ENCODE data around the gene ASB5.

The ASB5 gene

DNA sequence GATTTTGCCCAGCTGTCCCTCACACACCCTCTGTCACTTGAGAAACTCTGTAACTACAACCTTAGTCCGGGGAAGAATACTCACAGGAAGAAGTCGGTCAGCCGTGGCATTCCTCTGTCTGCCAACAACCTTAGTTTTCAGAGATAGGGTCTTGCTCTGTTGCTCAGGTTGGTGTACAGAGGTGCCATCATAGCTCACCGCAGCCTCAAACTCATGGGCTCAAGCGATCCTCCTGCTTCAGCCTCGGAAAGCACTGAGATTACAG, 38.6 kb upstream of the ASB5 start:
- H3K9me3 ChIP-seq (ENCODE audit: severe bottlenecking), result no peaks in the 10 kb centered on the region
- TF ChIP-seq, protein P1, sequence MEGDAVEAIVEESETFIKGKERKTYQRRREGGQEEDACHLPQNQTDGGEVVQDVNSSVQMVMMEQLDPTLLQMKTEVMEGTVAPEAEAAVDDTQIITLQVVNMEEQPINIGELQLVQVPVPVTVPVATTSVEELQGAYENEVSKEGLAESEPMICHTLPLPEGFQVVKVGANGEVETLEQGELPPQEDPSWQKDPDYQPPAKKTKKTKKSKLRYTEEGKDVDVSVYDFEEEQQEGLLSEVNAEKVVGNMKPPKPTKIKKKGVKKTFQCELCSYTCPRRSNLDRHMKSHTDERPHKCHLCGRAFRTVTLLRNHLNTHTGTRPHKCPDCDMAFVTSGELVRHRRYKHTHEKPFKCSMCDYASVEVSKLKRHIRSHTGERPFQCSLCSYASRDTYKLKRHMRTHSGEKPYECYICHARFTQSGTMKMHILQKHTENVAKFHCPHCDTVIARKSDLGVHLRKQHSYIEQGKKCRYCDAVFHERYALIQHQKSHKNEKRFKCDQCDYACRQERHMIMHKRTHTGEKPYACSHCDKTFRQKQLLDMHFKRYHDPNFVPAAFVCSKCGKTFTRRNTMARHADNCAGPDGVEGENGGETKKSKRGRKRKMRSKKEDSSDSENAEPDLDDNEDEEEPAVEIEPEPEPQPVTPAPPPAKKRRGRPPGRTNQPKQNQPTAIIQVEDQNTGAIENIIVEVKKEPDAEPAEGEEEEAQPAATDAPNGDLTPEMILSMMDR (IDR thresholded peaks at IDR 0.05; ENCODE audit: low read depth, low read length), result no peak
- H3K36me3 ChIP-seq, result no peaks in the 10 kb centered on the region
- H3K4me3 ChIP-seq (ENCODE audit: low read depth, low read length), result no peak overlapping the region
- no peaks in the 10 kb centered on the region for H3K27me3 ChIP-seq (ENCODE audit: insufficient read depth, low read depth, severe bottlenecking)
- H3K27ac ChIP-seq, result no peak overlapping the region
- no peak for DNase-seq

DNA sequence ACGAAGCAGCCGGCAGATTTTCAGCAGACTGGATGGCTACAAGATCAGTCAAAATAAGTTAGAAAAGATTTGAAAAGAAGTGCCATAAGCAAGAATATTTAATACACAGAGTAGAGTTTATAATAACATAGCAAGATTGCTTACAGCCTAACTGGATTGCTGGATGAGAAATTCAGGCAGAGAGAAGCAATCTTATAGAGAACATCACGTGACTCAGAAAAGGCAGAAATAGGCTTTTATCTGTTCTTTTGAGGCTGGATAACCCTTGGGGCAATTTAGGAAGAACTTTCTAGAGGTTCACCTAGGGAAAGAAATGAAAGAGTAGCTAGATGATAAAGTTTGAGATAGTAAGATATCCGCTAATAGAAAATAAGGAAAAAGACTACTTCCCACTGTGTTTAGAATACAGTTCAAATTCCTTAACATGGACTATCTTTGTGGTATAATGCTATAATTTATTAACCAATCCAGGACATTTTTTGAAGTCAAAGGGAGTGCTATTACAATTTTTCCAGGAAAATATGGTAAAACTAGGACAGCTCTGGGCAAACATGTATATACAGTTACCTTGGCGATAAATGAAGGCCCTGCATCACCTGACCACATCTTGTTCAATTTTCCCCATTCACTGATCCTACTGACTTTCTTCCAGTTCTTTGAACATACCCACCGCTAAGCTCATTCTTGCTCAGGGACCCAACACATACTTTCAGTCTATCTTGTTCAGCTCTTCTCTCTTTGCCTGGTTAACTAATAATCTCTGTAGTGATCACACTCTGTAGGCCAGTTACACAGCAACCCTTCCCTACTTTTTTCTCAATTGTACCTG, 38.0 kb upstream of the ASB5 start:
- Histone ChIP-seq H3K4me3 (ENCODE audit: low read depth, low read length) (no peak overlapping the region), H3K9me3 (ENCODE audit: severe bottlenecking) (no peaks in the 10 kb centered on the region), H3K27me3 (ENCODE audit: insufficient read depth, low read depth, severe bottlenecking) (no peaks in the 10 kb centered on the region), H3K27ac (no peak overlapping the region), H3K36me3 (no peaks in the 10 kb centered on the region)
- TF ChIP-seq, protein P1 (IDR thresholded peaks at IDR 0.05; ENCODE audit: low read depth, low read length), result no peak
- no peak for DNase-seq

DNA sequence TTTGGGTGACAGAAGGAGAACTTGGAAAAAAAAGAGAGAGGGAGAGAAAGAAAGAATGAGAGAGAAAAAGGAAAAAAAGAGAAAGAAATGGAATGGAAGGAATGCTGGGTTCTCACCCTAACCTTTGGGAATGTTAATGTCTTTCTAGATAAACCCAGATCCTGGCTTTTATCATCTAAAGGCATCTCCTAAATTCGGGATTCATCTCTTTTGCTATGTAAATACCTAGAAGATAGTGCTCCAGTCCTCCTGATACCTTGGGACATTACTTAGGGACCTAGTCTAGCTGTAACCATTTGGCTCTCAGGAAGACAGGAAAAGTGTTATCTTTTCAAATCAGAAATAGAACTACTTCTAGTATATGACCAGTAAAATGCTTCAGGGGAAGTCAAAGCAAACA, 34.9 kb upstream of the ASB5 start:
- TF ChIP-seq, protein P1 (IDR thresholded peaks at IDR 0.05; ENCODE audit: low read depth, low read length), result no peak
- Histone ChIP-seq H3K9me3 (ENCODE audit: severe bottlenecking) (no peaks in the 10 kb centered on the region), H3K27me3 (ENCODE audit: insufficient read depth, low read depth, severe bottlenecking) (no peaks in the 10 kb centered on the region), H3K36me3 (no peaks in the 10 kb centered on the region), H3K4me3 (ENCODE audit: low read depth, low read length) (no peak overlapping the region), H3K27ac (no peak overlapping the region)
- no peak for DNase-seq

DNA sequence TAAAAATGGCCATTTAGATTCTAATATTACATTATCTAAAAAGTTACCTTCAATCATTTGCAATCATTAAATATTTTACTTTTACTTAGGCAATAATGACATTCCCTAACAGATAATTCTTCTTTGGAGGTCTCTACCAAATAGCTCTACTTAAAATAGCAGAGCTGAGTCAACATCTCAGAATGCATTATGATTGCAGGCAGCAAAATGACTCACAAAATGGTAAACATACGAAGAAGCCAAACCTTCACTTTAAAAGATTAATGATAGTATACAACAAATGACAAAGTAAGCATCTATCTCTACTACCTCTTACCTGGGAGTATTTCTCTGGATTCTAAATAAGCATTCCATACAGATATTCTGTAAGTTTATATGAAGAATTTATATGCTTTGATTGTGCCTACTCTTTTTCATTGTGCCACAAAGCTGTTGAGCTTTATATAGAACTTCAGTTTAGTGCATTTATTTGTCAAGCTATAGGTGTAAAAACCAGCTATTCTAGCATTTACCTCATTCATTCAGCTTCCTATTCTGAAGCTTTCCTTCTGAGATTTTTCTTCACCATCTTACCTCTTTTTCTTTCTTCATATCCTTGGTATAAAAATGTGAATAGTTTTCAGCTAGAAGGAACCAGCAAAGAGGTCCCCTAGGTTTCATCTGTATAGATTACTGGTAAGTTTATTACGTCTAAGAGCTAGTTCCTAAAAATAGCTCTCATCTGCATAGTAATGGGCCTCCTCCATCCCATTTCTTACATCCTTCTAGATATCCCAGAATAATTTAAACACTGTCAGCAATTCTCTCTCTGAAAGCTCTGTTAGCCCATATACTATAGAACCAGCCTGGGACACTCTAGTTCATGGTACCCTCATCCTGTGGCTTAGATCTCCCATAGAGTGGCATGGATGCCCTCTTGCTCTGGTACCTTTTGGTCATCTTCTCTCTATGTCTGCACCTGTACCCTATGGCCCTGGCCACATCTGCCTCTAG, 33.6 kb upstream of the ASB5 start:
- Histone ChIP-seq H3K9me3 (ENCODE audit: severe bottlenecking) (no peaks in the 10 kb centered on the region), H3K36me3 (no peaks in the 10 kb centered on the region), H3K27me3 (ENCODE audit: insufficient read depth, low read depth, severe bottlenecking) (no peaks in the 10 kb centered on the region), H3K4me3 (ENCODE audit: low read depth, low read length) (no peak overlapping the region), H3K27ac (no peak overlapping the region)
- DNase-seq, result no peak
- TF ChIP-seq, protein P1 (IDR thresholded peaks at IDR 0.05; ENCODE audit: low read depth, low read length), result no peak

DNA sequence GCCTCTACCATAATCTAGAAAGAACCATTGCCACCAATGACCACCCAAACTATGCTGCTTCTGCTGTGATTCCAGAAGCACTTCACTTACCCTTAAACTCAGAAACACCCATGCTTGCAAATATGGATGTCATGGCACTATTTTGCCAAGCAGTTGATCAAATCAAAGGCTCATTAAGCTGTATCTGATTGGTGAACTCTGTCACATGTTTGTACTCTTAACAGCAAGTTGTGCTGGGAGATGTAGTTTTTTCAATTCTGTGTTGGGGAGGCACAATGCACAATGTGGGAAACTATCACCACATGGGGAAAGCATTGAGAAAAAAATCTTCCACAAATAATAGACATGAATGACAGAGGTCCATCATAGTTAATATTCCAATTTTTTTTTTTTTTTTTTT, 31.5 kb upstream of the ASB5 start:
- no peaks in the 10 kb centered on the region for H3K9me3 ChIP-seq (ENCODE audit: severe bottlenecking)
- TF ChIP-seq, protein P1 (IDR thresholded peaks at IDR 0.05; ENCODE audit: low read depth, low read length), result no peak
- no peak for DNase-seq
- no peaks in the 10 kb centered on the region for H3K36me3 ChIP-seq
- H3K27ac ChIP-seq, result peak overlapping the region; percentile 45
- H3K4me3 ChIP-seq (ENCODE audit: low read depth, low read length), result no peak overlapping the region
- H3K27me3 ChIP-seq (ENCODE audit: insufficient read depth, low read depth, severe bottlenecking), result no peaks in the 10 kb centered on the region

Data from WERI-Rb-1 (cell line).